ENCODE results near the gene DLG1.

DNA sequence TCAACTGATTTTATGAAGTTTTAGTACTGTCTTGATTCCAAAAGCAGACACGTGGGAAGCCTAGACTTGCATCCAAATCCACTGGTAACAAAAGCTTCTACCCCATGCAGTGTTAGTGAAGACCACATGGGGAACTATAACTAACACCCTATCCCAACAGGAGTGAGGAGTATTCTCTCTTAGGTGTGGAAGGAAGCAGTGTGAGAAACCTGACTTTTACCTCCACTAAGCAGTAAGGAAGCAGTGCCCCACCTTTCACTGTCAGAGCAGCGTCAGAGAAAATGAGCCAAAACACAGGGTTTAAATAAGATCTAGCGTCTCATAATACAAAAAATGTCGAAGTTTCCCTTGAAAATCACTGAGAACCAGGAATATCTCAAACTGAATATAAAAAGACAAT lies 60.5 kb downstream of the DLG1 start:
- TF ChIP-seq, protein P1, sequence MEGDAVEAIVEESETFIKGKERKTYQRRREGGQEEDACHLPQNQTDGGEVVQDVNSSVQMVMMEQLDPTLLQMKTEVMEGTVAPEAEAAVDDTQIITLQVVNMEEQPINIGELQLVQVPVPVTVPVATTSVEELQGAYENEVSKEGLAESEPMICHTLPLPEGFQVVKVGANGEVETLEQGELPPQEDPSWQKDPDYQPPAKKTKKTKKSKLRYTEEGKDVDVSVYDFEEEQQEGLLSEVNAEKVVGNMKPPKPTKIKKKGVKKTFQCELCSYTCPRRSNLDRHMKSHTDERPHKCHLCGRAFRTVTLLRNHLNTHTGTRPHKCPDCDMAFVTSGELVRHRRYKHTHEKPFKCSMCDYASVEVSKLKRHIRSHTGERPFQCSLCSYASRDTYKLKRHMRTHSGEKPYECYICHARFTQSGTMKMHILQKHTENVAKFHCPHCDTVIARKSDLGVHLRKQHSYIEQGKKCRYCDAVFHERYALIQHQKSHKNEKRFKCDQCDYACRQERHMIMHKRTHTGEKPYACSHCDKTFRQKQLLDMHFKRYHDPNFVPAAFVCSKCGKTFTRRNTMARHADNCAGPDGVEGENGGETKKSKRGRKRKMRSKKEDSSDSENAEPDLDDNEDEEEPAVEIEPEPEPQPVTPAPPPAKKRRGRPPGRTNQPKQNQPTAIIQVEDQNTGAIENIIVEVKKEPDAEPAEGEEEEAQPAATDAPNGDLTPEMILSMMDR (IDR thresholded peaks at IDR 0.05): no peak
- TF ChIP-seq EZH2 (IDR thresholded peaks at IDR 0.05): no peak

Data from neural progenitor cell (in vitro differentiated cells).